ENCODE data around the gene COBL. TPM values are rescaled to one million over a fixed set of nuclear protein-coding genes. Genes with fewer than 3 reads are reported as not detected.

The COBL gene
- total RNA-seq, 4 donors from 2014 or later, result 17.2 to 59.7 (median 31.0) TPM

DNA sequence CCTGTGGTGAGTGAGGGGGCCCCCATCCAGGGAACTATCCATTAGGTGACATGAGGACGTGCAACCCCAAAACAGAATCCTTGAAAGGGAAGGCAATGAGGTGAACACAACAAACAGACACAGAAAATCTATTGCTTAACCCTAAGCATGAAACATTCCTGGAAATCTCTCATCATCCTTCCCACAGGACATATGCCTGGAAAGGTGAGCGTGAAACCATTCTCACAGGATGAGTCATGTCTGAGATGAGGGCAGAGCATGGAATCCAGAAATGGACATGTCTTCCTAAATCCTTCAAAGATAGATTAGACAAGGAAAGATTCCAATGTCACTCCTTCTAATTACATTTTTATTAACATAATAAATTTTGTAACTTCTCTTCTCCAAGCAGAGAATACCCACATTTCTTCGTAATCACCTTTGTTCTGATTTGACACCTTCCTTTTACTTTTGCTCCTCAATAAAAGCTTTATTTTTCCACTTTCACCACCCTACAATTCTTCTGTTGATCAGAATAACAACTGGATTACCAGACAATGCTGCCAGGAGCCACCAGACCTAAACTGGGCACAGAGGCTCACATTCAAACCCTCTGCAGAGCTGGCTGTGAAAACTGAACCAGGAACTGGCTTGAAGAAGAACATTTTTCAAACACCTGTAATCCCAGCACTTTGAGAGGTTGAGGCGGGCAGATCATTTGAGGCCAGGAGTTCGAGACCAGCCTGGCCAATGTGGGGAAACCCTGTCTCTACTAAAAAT, 67.2 kb downstream of the COBL start:
- Histone ChIP-seq H3K4me3 (no peak overlapping the region), H3K36me3 (no peaks in the 10 kb centered on the region), H3K27ac (no peak overlapping the region), H3K9me3 (no peaks in the 10 kb centered on the region), H3K27me3 (no peaks in the 10 kb centered on the region), H3K4me1 (peaks cover 0 to 34% (median 0%) of the 10 kb centered on the region in 3 donors)
- TF ChIP-seq EP300 (IDR thresholded peaks at IDR 0.05) (no peak), POLR2AphosphoS5 (IDR thresholded peaks at IDR 0.05) (no peak), POLR2A (IDR thresholded peaks at IDR 0.05) (no peak)
- TF ChIP-seq, protein P1, sequence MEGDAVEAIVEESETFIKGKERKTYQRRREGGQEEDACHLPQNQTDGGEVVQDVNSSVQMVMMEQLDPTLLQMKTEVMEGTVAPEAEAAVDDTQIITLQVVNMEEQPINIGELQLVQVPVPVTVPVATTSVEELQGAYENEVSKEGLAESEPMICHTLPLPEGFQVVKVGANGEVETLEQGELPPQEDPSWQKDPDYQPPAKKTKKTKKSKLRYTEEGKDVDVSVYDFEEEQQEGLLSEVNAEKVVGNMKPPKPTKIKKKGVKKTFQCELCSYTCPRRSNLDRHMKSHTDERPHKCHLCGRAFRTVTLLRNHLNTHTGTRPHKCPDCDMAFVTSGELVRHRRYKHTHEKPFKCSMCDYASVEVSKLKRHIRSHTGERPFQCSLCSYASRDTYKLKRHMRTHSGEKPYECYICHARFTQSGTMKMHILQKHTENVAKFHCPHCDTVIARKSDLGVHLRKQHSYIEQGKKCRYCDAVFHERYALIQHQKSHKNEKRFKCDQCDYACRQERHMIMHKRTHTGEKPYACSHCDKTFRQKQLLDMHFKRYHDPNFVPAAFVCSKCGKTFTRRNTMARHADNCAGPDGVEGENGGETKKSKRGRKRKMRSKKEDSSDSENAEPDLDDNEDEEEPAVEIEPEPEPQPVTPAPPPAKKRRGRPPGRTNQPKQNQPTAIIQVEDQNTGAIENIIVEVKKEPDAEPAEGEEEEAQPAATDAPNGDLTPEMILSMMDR (IDR thresholded peaks at IDR 0.05), result no peak
- no peak for ATAC-seq
- 81 to 89% methylated on average over 3 to 4 of the region's 5 CpGs for WGBS, 2 donors (ENCODE audit: low coverage in 1 of 2)

DNA sequence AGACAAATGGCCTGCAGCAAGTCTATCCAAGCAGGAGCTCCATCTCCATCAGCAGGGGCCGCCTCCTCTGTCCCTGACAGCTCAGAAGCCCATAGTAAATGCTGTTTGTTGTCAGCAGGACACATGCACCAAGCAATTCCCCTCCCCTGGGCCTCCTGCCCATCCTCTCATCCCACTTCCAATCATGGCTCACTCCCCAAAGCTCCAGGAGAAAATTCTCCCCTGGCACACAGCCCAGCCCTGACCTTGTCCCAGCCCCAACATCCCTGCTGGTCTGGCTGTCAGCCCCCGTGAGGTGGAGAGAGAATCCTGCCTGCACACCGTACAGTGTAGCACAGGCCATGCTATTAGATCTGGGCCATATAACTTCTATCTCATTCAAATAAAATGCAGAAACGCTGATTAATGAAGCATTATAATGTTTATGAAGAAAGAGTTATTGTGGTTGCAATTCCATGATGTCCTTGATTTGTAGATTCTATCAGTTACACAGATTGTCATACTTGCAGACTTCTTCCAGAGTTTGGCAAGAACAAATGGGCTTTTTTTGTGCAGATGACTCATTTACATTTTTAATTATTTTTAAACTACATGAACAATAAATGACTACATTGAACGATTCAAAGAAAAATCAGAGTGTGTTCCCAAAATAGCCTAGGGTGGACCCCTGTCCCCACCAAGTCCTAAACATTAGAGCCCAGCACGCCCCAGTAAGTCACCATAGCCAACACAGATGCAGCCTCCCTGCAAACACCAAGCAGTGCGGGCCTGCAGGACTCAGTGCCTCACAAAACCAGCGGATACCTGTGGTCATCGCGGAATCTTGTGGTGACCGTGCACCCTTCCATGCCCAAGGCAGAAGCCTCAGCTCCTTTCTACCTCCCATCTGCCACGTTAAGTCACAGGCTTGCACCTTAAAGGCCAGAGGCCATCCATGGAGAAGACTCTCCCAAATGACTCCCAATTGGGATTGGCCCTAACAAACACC, 70.1 kb downstream of the COBL start:
- Histone ChIP-seq H3K4me1 (peaks cover 0 to 40% (median 0%) of the 10 kb centered on the region in 3 donors), H3K4me3 (no peak overlapping the region), H3K9me3 (no peaks in the 10 kb centered on the region), H3K27ac (no peak overlapping the region), H3K27me3 (no peaks in the 10 kb centered on the region), H3K36me3 (no peaks in the 10 kb centered on the region)
- ATAC-seq, result no peak
- TF ChIP-seq POLR2AphosphoS5 (IDR thresholded peaks at IDR 0.05) (no peak), EP300 (IDR thresholded peaks at IDR 0.05) (no peak), POLR2A (IDR thresholded peaks at IDR 0.05) (no peak)
- TF ChIP-seq, protein P1 (IDR thresholded peaks at IDR 0.05), result no peak
- 61 to 70% methylated on average over 9 to 11 of the region's 12 CpGs for WGBS, 2 donors (ENCODE audit: low coverage in 1 of 2)

DNA sequence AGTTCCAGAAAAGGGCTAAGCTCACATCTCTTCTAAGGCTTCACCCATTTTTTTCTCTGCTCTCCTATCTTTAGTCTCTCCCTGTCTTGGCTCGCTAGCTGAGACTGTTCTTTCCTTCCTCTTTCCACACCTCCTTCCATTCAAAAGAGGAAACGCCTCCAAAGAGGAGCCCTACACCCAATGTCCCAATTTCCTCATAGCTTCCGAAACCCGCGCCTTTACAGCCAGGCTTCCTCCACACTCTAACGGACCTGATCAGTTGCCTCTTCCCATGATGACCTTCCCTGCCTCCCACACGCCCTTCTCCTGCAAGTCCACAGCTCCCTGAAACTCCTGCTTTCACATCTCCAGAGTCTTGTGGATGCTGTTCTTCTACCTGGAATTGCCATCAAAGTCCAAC, 71.7 kb downstream of the COBL start:
- TF ChIP-seq POLR2A (IDR thresholded peaks at IDR 0.05) (no peak), EP300 (IDR thresholded peaks at IDR 0.05) (no peak), POLR2AphosphoS5 (IDR thresholded peaks at IDR 0.05) (no peak)
- TF ChIP-seq, protein P1 (IDR thresholded peaks at IDR 0.05), result no peak
- WGBS, 2 donors (ENCODE audit: low coverage in 1 of 2), result 84 to 93% methylated on average over 7 of the region's 7 CpGs
- Histone ChIP-seq H3K36me3 (no peaks in the 10 kb centered on the region), H3K27ac (no peak overlapping the region), H3K9me3 (no peaks in the 10 kb centered on the region), H3K4me3 (no peak overlapping the region), H3K4me1 (peaks cover 0 to 34% (median 0%) of the 10 kb centered on the region in 3 donors), H3K27me3 (no peaks in the 10 kb centered on the region)
- ATAC-seq, result no peak

DNA sequence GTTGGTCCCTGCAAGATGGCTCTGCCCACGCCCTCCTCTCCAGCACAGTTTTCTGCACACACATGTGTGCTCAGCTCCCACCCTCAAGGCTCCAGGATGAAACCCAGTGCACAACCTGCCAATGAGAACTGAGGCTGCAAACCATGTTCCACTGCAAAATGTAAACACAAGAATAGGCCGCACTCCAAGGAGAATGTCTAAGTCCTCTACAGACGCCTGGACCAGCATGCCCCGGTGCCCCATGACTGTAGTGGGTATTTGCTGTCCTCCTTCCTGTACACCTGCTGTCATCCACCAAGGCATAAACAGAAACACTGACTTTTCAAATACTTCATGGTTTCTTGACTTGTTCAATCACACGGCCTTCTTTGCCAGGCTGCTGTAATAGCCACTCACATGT, 72.6 kb downstream of the COBL start:
- no peak for ATAC-seq
- Histone ChIP-seq H3K36me3 (no peaks in the 10 kb centered on the region), H3K9me3 (no peaks in the 10 kb centered on the region), H3K27ac (no peak overlapping the region), H3K4me1 (peaks cover 0 to 34% (median 0%) of the 10 kb centered on the region in 3 donors), H3K4me3 (no peak overlapping the region), H3K27me3 (no peaks in the 10 kb centered on the region)
- TF ChIP-seq, protein P1 (IDR thresholded peaks at IDR 0.05), result no peak
- TF ChIP-seq POLR2AphosphoS5 (IDR thresholded peaks at IDR 0.05) (no peak), EP300 (IDR thresholded peaks at IDR 0.05) (no peak), POLR2A (IDR thresholded peaks at IDR 0.05) (no peak)
- 46 to 85% methylated on average over 5 of the region's 5 CpGs for WGBS, 2 donors (ENCODE audit: low coverage in 1 of 2)
